T47D (cell line): Measurements from ENCODE around the gene CYSRT1.

Experiments used
- DNase-seq, 2 experiments: peaks; one replicate each; pipeline versions ENCODE4 v3.0.0 to v3.0.0-alpha.2; 2011 to 2012; ENCODE audit warnings: low read depth in 1 of 2, low spot score in 1 of 2
- JUND ChIP-seq: IDR thresholded peaks from 2 replicates; pipeline ENCODE4 v1.6.1; 2012; ENCODE audit warnings: low read depth
- in situ Hi-C: cut with HindIII; loops from 2 replicates; pipeline ENCODE4 v1.10.0; 2016; ENCODE audit warnings: low sequenced_read_pairs, low pct_unique_long_range_greater_than_20kb

Gene CYSRT1

DNA sequence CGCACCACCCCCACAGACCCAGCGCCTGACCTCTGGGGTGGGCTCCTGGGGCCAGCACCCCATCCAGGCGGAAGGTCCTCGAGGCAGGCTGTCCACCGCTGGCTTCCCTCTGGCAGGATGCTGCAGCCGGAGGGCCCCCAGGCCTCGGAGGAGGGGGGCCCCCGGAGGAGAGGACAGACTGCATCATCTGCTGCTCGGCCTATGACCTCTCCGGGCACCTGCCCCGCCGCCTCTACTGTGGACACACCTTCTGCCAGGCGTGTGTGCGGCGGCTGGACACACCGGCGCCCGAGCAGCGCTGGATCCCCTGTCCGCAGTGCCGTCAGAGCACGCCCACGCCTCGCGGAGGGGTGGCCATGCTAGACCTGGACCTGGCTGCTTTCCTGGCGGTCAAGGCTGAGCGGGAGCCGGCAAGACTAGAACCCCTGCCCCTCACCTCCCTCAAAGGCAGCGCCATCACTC lies 3.6 kb downstream of the CYSRT1 start:
- in situ Hi-C loops, result no loop called here
- DNase-seq, result no peak
- TF ChIP-seq JUND, result no peak

DNA sequence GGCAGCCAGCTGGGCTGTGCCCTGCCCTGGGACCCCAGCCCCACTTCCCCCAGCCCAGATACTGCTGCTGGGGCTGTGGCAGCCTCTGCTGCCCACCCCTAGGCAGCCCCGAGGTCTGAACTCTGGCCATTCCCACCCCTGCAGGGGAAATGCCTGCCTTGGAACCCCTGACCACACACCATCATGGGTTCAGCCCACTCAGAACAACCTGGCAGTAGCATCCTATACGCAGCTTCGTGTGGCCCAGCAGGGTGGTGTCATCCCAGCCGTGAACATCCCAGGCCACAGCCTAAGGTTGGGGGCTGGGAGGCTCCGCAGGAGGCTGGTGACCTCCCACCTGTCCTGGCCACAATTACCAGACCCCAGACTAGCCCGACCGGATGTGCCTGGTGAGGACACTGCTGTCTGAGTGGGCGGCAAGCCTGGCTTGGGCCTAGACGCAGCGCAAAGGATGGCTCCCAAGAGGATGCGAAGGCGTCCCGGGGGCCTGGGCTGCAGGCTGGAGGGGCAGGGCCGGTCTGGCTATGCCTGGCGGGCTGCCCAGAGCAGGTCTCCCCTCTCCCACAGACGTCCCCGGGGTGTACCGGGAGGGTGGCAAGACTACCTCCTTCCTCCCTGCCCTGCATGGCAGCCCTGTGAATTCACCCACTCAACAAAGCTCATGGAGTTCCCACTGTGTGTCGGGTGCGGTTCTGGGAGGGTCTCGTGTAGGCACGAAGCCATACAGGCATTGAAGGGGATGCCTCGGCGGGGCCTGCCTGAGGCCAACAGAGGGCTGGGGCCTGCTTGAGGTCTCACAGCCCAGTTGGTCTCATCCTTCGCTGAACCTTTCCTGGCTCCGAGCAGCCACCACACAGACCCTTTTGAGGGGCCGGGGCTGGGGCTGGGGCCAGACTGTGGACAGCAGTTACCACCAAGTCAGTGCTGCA lies 4.3 kb downstream of the CYSRT1 start:
- no peak for DNase-seq
- TF ChIP-seq JUND, result no peak
- in situ Hi-C loops, result no loop called here

GRCh38 chr9:137229903-137230704 lies 5.1 kb downstream of the CYSRT1 start:
- in situ Hi-C loops, result no loop called here
- no peak for TF ChIP-seq JUND
- no peak for DNase-seq

- no peak for TF ChIP-seq JUND
- in situ Hi-C loops, result no loop called here
- DNase-seq, result no peak
Measured at GRCh38 chr9:137230705-137231371, 5.9 kb downstream of the CYSRT1 start, which contains the start of gene SLC34A3. Gene SLC34A3, plus strand, starts transcription at chr9:137230901. Its CDS starts 802 bp downstream, at chr9:137231703.

GRCh38 chr9:137231372-137232039 lies 6.5 kb downstream of the CYSRT1 start:
- no peak for TF ChIP-seq JUND
- DNase-seq, result no peak
- in situ Hi-C loops, result no loop called here

DNA sequence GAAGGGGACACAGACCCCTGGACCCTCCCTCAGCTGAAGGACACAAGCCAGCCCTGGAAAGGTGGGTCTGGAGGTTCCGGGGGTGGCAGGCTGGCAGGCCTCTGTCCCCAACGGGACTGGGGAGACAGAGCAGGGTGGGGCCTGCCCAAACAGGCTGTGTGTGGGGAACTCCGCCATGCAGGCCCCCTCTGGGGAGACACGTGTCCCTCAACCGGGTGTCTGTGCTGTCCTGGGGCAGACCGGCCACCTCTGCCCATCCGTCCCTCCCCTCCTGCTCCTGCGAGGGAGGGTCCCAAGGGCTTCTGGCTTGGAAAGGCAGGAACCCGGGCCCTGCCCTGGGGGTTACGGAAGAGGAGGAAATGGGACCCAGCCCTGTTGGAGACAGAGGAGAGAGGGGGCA lies 7.1 kb downstream of the CYSRT1 start:
- TF ChIP-seq JUND, result no peak
- in situ Hi-C loops, result no loop called here
- DNase-seq, result no peak

DNA sequence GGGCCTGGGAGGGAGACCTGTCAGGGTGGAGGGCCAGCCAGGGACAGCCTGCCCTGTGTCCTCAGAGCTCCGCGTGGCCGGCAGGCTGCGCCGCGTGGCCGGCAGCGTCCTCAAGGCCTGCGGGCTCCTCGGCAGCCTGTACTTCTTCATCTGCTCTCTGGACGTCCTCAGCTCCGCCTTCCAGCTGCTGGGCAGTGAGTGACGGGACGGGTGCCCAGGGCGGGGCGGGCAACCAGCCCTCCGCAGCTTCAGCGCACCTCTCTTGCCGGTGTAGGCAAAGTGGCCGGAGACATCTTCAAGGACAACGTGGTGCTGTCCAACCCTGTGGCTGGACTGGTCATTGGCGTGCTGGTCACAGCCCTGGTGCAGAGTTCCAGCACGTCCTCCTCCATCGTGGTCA lies 7.5 kb downstream of the CYSRT1 start:
- no peak for TF ChIP-seq JUND
- in situ Hi-C loops, result no loop called here
- no peak for DNase-seq

DNA sequence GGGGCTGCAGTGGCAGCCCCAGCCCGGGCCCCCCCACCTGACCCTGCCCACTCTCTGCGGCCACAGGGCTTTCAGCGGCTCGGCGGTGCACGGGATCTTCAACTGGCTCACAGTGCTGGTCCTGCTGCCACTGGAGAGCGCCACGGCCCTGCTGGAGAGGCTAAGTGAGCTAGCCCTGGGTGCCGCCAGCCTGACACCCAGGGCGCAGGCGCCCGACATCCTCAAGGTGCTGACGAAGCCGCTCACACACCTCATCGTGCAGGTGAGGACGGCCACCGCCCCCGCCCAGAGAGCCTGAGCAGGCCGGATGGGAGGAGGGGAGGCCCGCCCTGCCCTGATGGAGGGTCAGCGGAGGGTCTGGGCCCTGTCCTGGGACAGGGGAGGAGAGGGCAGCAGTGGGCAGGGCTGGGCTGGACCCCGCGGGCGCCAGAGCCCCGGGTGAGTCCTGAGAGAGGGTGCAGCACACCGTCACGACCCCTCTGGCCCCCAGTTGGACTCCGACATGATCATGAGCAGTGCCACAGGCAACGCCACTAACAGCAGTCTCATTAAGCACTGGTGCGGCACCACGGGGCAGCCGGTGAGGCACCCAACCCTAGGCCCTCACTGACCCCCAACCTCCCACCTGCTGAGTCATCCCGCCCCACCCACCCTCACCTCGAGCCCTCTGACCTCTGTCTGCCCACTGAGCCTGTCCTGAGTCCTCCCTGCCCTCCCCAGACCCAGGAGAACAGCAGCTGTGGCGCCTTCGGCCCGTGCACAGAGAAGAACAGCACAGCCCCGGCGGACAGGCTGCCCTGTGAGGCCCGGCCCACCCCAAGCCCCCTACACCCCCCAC lies 8.4 kb downstream of the CYSRT1 start:
- no peak for DNase-seq
- no peak for TF ChIP-seq JUND
- in situ Hi-C loops, result no loop called here

- in situ Hi-C loops, result no loop called here
- no peak for DNase-seq
- TF ChIP-seq JUND, result no peak
Measured at GRCh38 chr9:137234055-137234697, 9.2 kb downstream of the CYSRT1 start.

- no peak for TF ChIP-seq JUND
- in situ Hi-C loops, result no loop called here
- no peak for DNase-seq
Measured at GRCh38 chr9:137234758-137235423, 9.9 kb downstream of the CYSRT1 start.
